ENCODE results near the gene LHX3.

GRCh38 chr9:136179101-136179616 lies 25.8 kb downstream of the LHX3 start:
- no peak for TF ChIP-seq CTCF (IDR thresholded peaks at IDR 0.05; ENCODE audit: insufficient read depth, low read depth, low read length)
- no peak for TF ChIP-seq EZH2 (IDR thresholded peaks at IDR 0.05; ENCODE audit: insufficient read depth, low read length)
